Fibroblast of lung (primary cell): ENCODE results near the gene NUDT8. TPM values are rescaled to one million over a fixed set of nuclear protein-coding genes. Genes with fewer than 3 reads are reported as not detected.

Experiments
- DNase-seq, 2 donors: peaks; one replicate each; pipeline versions ENCODE4 v3.0.0 to v3.0.0-alpha.2; 2010; ENCODE audit warnings: low read depth in 2 of 2
- H2AFZ ChIP-seq: 2 replicates; pipeline ENCODE4 v1.5.1; 2012; ENCODE audit warnings: low read length, control low read depth, inconsistent platforms
- H3K27ac ChIP-seq: 2 replicates; pipeline ENCODE4 v1.5.1; 2011; ENCODE audit warnings: low read length, control low read depth; ENCODE audit not compliant: insufficient read depth
- H3K27me3 ChIP-seq: 2 replicates; pipeline ENCODE4 v1.5.1; 2011; ENCODE audit warnings: mild to moderate bottlenecking, low read length; ENCODE audit not compliant: control insufficient read depth, insufficient read depth
- H3K36me3 ChIP-seq: 2 replicates; pipeline ENCODE4 v1.5.1; 2011; ENCODE audit warnings: low read length; ENCODE audit not compliant: control insufficient read depth, insufficient read depth
- H3K4me1 ChIP-seq: 2 replicates; pipeline ENCODE4 v1.5.1; 2011; ENCODE audit warnings: low read length; ENCODE audit not compliant: control insufficient read depth, insufficient read depth; ENCODE audit errors: extremely low read depth
- H3K4me2 ChIP-seq: 2 replicates; pipeline ENCODE4 v1.5.1; 2011; ENCODE audit warnings: low read length, control low read depth; ENCODE audit not compliant: insufficient read depth; ENCODE audit errors: extremely low read depth
- H3K4me3 ChIP-seq, 4 experiments: fragments of 200-600 bp in 1 of 4; sonication (generic) in 1 of 4; replicated peaks in 1 of 4; 2 replicates each; pipeline ENCODE4 v1.5.1; 2011 to 2016; ENCODE audit warnings: low read length in 4 of 4, low read depth in 3 of 4, mild to moderate bottlenecking in 3 of 4, control low read depth in 2 of 4, inconsistent platforms in 1 of 4, mixed read lengths in 1 of 4; ENCODE audit not compliant: insufficient read depth in 1 of 4; ENCODE audit errors: control extremely low read depth in 1 of 4
- H3K79me2 ChIP-seq: 2 replicates; pipeline ENCODE4 v1.5.1; 2012; ENCODE audit warnings: mild to moderate bottlenecking, low read length, inconsistent platforms; ENCODE audit not compliant: control insufficient read depth, insufficient read depth
- H3K9ac ChIP-seq: 2 replicates; pipeline ENCODE4 v1.5.1; 2011; ENCODE audit warnings: mild to moderate bottlenecking, low read length, control low read depth; ENCODE audit not compliant: insufficient read depth
- H3K9me3 ChIP-seq: 2 replicates; pipeline ENCODE4 v1.5.1; 2012; ENCODE audit warnings: low read depth, low read length; ENCODE audit not compliant: control insufficient read depth, insufficient read depth
- H4K20me1 ChIP-seq: 2 replicates; pipeline ENCODE4 v1.5.1; 2011; ENCODE audit warnings: low read length; ENCODE audit not compliant: control insufficient read depth, insufficient read depth; ENCODE audit errors: extremely low read depth
- EZH2 ChIP-seq: IDR thresholded peaks from 2 replicates; pipeline ENCODE4 v1.5.1; 2012; ENCODE audit warnings: low read length, control low read depth, mild to moderate bottlenecking; ENCODE audit errors: missing control alignments
- polyA plus RNA-seq, 2 donors: library from polyadenylated mRNA; depleted of rRNA in 1 of 2; stranded (reverse) in 1 of 2; unstranded in 1 of 2; fragments of >200 nt; gene quantifications; 2 replicates each; pipeline ENCODE4 v1.2.1, GENCODE V29; 2011 to 2012; ENCODE audit warnings: missing spikeins in 1 of 2
- total RNA-seq: library from RNA; depleted of rRNA; stranded (reverse); fragments of >200 nt; gene quantifications from 2 replicates; pipeline ENCODE4 v1.2.1, GENCODE V29; 2014
- TF ChIP-seq, protein P1 (sequence below), 2 donors: IDR thresholded peaks in 1 of 2; conservative IDR thresholded peaks in 1 of 2; 1 replicate in 1 of 2; 2 replicates in 1 of 2; pipeline ENCODE4 v1.5.1; 2011 to 2012; ENCODE audit warnings: low read length in 2 of 2, control low read depth in 1 of 2, inconsistent platforms in 1 of 2, low read depth in 1 of 2, mild to moderate bottlenecking in 1 of 2

Gene NUDT8
- total and polyA plus RNA-seq, 2 donors (not counting 1 experiment from before 2014, with no cell fraction given) = 0.90 to 5.0 TPM

- H3K4me3 ChIP-seq = no peak overlapping the region
- no peak for DNase-seq
Measured at GRCh38 chr11:67670316-67671210, 40.8 kb upstream of the NUDT8 start.

GRCh38 chr11:67668192-67668551, 38.4 kb upstream of the NUDT8 start:
- no peaks in the 10 kb centered on the region for H3K36me3 ChIP-seq
- TF ChIP-seq, protein P1, sequence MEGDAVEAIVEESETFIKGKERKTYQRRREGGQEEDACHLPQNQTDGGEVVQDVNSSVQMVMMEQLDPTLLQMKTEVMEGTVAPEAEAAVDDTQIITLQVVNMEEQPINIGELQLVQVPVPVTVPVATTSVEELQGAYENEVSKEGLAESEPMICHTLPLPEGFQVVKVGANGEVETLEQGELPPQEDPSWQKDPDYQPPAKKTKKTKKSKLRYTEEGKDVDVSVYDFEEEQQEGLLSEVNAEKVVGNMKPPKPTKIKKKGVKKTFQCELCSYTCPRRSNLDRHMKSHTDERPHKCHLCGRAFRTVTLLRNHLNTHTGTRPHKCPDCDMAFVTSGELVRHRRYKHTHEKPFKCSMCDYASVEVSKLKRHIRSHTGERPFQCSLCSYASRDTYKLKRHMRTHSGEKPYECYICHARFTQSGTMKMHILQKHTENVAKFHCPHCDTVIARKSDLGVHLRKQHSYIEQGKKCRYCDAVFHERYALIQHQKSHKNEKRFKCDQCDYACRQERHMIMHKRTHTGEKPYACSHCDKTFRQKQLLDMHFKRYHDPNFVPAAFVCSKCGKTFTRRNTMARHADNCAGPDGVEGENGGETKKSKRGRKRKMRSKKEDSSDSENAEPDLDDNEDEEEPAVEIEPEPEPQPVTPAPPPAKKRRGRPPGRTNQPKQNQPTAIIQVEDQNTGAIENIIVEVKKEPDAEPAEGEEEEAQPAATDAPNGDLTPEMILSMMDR (conservative IDR thresholded peaks at IDR 0.05 in 1 of 2, IDR thresholded peaks at IDR 0.05 in 1 of 2; ENCODE audit: low read depth in 1 of 2, low read length in 2 of 2) = no peak
- no peak for TF ChIP-seq EZH2
- no peaks in the 10 kb centered on the region for H3K79me2 ChIP-seq
- no peak overlapping the region for H3K4me3 ChIP-seq
- no peak for DNase-seq
- H2AFZ ChIP-seq = no peak overlapping the region
- no peaks in the 10 kb centered on the region for H3K9me3 ChIP-seq
- no peak overlapping the region for H3K4me2 ChIP-seq
- no peaks in the 10 kb centered on the region for H4K20me1 ChIP-seq
- H3K9ac ChIP-seq = no peak overlapping the region
- no peak overlapping the region for H3K27ac ChIP-seq
- no peaks in the 10 kb centered on the region for H3K27me3 ChIP-seq
- H3K4me1 ChIP-seq = no peaks in the 10 kb centered on the region

More at GRCh38 chr11:67670316-67671210, 40.8 kb upstream of the NUDT8 start:
- no peak overlapping the region for H3K4me2 ChIP-seq
- no peaks in the 10 kb centered on the region for H3K27me3 ChIP-seq
- no peak overlapping the region for H3K27ac ChIP-seq
- H3K9ac ChIP-seq = no peak overlapping the region
- no peaks in the 10 kb centered on the region for H3K9me3 ChIP-seq
- H3K36me3 ChIP-seq = no peaks in the 10 kb centered on the region
- H3K4me1 ChIP-seq = no peaks in the 10 kb centered on the region
- no peak for TF ChIP-seq EZH2
- TF ChIP-seq, protein P1 (conservative IDR thresholded peaks at IDR 0.05 in 1 of 2, IDR thresholded peaks at IDR 0.05 in 1 of 2; ENCODE audit: low read depth in 1 of 2, low read length in 2 of 2) = no peak
- no peaks in the 10 kb centered on the region for H4K20me1 ChIP-seq
- H2AFZ ChIP-seq = no peak overlapping the region
- H3K79me2 ChIP-seq = no peaks in the 10 kb centered on the region

- DNase-seq = no peak
- Histone ChIP-seq H3K27me3 (no peaks in the 10 kb centered on the region), H4K20me1 (no peaks in the 10 kb centered on the region), H3K4me1 (no peaks in the 10 kb centered on the region), H3K4me2 (no peak overlapping the region), H3K36me3 (no peaks in the 10 kb centered on the region), H3K79me2 (no peaks in the 10 kb centered on the region), H3K4me3 (no peak overlapping the region), H3K9ac (no peak overlapping the region), H3K27ac (no peak overlapping the region), H3K9me3 (no peaks in the 10 kb centered on the region), H2AFZ (no peak overlapping the region)
- TF ChIP-seq, protein P1 (conservative IDR thresholded peaks at IDR 0.05 in 1 of 2, IDR thresholded peaks at IDR 0.05 in 1 of 2; ENCODE audit: low read depth in 1 of 2, low read length in 2 of 2) = no peak
- TF ChIP-seq EZH2 = no peak
Measured at GRCh38 chr11:67667490-67668191, 37.9 kb upstream of the NUDT8 start.
